ENCODE results near the gene NKIRAS2.

NKIRAS2 gene

DNA sequence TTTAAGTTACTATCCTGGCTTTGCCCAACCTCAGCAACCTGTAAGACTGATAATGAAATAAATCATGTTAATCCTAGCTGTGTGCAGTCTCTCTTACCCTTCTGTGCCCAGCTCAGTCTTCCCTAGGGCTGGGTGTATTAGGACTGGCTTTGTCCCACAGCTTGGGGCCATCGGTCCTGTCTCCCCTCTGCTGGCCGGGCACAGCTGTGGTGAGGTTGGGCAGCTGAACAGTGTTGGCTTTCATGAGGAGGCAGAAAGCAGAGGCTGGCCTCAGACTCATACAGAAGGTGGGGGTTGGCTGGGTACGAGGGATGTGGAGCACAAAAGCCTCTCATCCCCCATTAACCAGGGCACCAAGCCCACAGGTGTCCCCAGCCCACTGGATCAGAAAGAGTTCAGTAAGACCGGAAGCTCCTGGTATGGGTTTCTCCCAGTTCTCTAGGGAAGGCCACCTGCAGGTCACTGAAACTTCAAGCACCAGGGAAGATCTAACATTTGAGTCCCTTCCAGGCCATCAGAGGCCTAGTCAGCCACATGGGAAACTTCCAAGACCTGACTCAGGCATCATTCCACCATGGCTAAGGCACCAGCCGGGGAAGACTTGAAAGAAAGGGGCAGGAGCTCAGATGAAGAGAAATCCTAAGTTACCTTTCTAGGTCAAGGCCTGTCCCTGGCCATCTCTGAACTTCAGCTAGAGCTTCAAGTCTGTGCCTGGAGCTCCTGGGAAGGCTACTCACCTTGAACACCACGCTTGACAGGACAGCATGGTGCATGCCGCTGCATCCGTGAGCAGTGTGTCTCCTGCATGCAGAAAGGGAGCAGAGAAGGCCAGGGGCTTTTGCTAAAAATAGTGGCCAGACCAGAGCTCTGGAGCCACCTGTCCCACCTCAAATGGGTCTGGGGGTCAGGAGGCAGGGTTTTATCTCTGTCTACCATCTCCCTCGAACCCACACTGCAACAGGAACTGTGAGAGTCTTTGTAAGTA is 44.5 kb upstream of the NKIRAS2 start:
- Histone ChIP-seq H3K4me1 (peaks cover 50 to 76% (median 64%) of the 10 kb centered on the region in 10 experiments), H3K4me2 (peak overlapping the region in 2 of 11 experiments; percentile 54 to 60; a peak in 3 of 22 replicates), H3K27ac (peak overlapping the region in 5 of 11 experiments; percentile 15 to 65 (median 58); a peak in 7 of 22 replicates), H3K4me3 (no peak overlapping the region), H3K36me3 (peaks cover 90 to 100% (median 98%) of the 10 kb centered on the region in 11 experiments), H4K20me1 (peaks cover 57 to 88% (median 77%) of the 10 kb centered on the region in 11 experiments), H3K27me3 (no peaks in the 10 kb centered on the region), H3K9me3 (replicated peaks in 1 of 11) (no peaks in the 10 kb centered on the region), H3K9ac (peak overlapping the region in 4 of 11 experiments; percentile 17 to 52 (median 32); a peak in 8 of 22 replicates)
- TF ChIP-seq Cebpa-rat (IDR thresholded peaks at IDR 0.05): no peak

DNA sequence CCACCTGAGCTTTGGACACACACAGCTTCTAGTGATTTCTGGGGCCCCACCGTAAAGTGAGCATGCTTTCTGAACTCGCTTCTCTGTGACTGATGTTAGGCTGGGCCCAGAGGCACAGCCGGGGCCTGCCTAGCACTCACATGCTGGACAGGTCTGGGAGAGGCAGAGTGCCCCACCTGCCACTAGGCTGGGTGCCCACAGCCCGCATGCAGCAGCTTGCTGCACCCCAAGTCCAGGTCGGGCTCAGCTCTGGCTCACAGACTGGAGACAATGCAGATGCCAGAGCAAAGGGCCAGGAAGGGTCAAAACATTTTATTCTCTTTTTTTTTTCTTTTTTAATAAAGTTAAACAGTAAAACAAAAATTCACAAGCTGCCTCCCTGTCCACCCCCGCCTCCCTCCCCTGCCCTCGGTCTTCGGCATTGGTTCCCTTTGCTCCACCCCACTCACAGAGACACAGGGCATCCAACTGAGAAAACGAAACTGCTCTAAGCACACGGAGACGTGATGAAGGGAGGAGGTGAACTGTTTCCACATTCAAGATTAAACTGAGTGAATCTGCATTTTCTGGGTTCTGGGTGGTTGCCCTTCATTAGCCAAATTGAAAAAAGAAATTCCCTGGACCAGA is 43.6 kb upstream of the NKIRAS2 start:
- Histone ChIP-seq H3K27ac (peak overlapping the region in 8 of 11 experiments; percentile 29 to 69 (median 53); a peak in 17 of 22 replicates), H3K27me3 (no peaks in the 10 kb centered on the region), H3K9ac (peak overlapping the region in 10 of 11 experiments; percentile 26 to 70 (median 46); a peak in 17 of 22 replicates), H4K20me1 (peaks cover 49 to 87% (median 70%) of the 10 kb centered on the region in 11 experiments), H3K36me3 (peaks cover 94 to 100% (median 98%) of the 10 kb centered on the region in 11 experiments), H3K4me1 (peaks cover 41 to 68% (median 56%) of the 10 kb centered on the region in 10 experiments), H3K9me3 (replicated peaks in 1 of 11) (no peaks in the 10 kb centered on the region), H3K4me2 (peak overlapping the region; percentile 5 to 75 (median 46); a peak in 20 of 22 replicates), H3K4me3 (no peak overlapping the region)
- no peak for TF ChIP-seq Cebpa-rat (IDR thresholded peaks at IDR 0.05)

DNA sequence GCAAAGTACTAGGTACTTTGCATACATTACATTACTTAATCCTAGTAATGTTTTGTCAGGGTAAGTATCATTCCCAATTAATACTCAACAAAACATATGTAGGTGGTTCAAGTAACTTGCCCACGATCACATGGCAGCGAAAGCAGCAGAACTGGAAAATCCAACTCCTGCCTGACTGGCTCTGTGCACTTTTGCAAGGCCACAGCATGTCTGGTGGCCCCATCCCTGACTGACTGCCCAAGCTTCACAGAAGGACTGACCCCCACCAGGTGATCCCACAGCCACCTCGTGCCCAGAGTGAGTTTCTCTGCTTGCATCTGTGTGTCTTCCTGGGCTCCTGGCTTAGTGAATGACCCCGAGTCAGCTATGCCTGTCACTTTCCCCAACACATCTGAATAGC is 41.9 kb upstream of the NKIRAS2 start:
- no peak for TF ChIP-seq Cebpa-rat (IDR thresholded peaks at IDR 0.05)
- Histone ChIP-seq H3K27me3 (no peaks in the 10 kb centered on the region), H3K36me3 (peaks cover 96 to 100% (median 98%) of the 10 kb centered on the region in 11 experiments), H3K9me3 (replicated peaks in 1 of 11) (no peaks in the 10 kb centered on the region), H3K4me3 (no peak overlapping the region), H4K20me1 (peaks cover 32 to 78% (median 53%) of the 10 kb centered on the region in 11 experiments), H3K4me2 (no peak overlapping the region; a peak in 1 of 22 replicates), H3K9ac (peak overlapping the region in 2 of 11 experiments; percentile 34 to 44; a peak in 1 of 22 replicates), H3K4me1 (peaks cover 26 to 50% (median 39%) of the 10 kb centered on the region in 10 experiments), H3K27ac (no peak overlapping the region)

DNA sequence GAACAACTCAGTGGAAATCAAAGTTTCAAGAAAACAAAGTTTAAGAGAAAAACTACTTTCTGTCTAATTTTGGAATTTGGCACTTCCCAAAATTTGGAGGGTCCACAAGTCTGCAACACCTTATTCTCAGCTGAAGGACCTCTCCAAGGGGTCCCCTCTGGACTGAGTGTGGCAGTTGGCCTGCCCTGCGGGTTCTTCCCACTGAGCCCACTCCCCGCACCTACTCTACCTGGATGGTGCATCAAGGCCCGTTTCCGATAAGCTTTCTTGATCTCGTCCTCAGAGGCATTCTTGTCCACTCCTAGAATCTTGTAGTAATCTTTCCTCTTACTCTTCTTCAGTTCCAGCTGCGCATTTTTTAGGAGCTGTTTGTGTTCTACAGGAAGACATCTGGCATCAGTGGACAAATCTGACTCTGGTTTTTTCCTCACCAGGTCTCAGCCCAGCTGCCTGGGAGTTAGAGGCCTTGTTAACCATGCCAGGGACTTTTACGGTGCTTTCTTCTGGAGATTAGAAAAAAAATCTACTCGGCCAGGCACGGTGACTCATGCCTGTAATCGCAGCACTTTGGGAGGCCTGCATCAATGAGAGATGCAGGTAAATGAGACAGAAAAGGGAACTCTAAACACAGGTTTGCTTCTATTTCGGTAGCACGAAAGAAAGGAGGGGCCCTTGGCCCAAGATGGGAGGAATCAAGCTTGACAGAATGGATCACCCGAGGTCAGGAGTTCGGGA is 37.7 kb upstream of the NKIRAS2 start:
- Histone ChIP-seq H3K9ac (no peak overlapping the region), H3K4me1 (peaks cover under 1 to 12% (median 6%) of the 10 kb centered on the region in 10 experiments; a peak in 18 of 20 replicates), H3K4me2 (no peak overlapping the region), H3K27me3 (no peaks in the 10 kb centered on the region), H3K36me3 (peaks cover 96 to 100% (median 98%) of the 10 kb centered on the region in 11 experiments), H3K27ac (no peak overlapping the region), H3K9me3 (replicated peaks in 1 of 11) (no peaks in the 10 kb centered on the region), H4K20me1 (peaks cover 6 to 61% (median 18%) of the 10 kb centered on the region in 11 experiments; a peak in 16 of 22 replicates), H3K4me3 (no peak overlapping the region)
- no peak for TF ChIP-seq Cebpa-rat (IDR thresholded peaks at IDR 0.05)

DNA sequence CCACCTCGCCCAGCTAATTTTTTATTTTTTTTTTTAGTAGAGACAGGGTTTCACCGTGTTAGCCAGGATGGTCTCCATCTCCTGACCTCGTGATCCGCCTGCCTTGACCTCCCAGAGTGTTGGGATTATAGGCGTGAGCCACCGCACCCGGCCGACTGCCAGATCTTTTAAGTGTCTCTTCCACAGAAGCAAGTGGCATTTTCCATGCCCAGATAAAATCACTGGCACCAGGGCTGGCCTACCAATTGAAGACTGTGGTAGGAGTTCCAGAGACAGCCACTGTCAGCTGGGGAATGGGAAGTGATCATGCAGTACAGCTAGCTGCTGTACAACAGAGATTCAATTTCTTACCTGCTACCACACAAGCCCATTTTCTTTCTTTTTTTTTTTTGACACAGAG is 35.4 kb upstream of the NKIRAS2 start:
- Histone ChIP-seq H4K20me1 (peaks cover 3 to 67% (median 16%) of the 10 kb centered on the region in 11 experiments; a peak in 14 of 22 replicates), H3K36me3 (peaks cover 96 to 100% (median 99%) of the 10 kb centered on the region in 11 experiments), H3K27me3 (no peaks in the 10 kb centered on the region), H3K27ac (no peak overlapping the region), H3K9ac (no peak overlapping the region), H3K4me1 (peaks cover 0 to 23% (median 15%) of the 10 kb centered on the region in 10 experiments; a peak in 13 of 20 replicates), H3K9me3 (replicated peaks in 1 of 11) (no peaks in the 10 kb centered on the region), H3K4me2 (no peak overlapping the region), H3K4me3 (no peak overlapping the region)
- no peak for TF ChIP-seq Cebpa-rat (IDR thresholded peaks at IDR 0.05)

DNA sequence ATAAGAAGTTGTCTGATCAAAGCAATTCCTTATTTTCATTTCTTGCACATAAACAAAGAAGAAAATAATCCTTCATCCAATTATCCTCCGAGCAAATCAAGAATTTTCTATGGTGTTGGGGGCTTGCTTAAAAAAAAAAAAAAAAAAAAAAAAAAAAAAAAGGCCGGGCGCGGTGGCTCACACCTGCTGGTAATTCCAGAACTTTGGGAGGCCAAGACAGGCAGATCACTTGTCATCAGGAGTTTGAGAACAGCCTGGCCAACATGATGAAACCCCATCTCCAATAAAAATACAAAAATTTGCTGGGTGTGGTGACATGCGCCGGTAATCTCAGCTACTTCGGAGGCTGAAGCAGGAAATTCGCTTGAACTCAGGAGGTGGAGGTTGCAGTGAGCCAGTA is 34.0 kb upstream of the NKIRAS2 start:
- Histone ChIP-seq H4K20me1 (peaks cover 4 to 71% (median 18%) of the 10 kb centered on the region in 11 experiments; a peak in 15 of 22 replicates), H3K4me1 (peaks cover 0 to 29% (median 15%) of the 10 kb centered on the region in 10 experiments; a peak in 13 of 20 replicates), H3K36me3 (peaks cover 100% of the 10 kb centered on the region in 11 experiments), H3K4me3 (no peak overlapping the region), H3K27me3 (no peaks in the 10 kb centered on the region), H3K27ac (no peak overlapping the region), H3K9me3 (replicated peaks in 1 of 11) (no peaks in the 10 kb centered on the region), H3K9ac (no peak overlapping the region), H3K4me2 (no peak overlapping the region)
- no peak for TF ChIP-seq Cebpa-rat (IDR thresholded peaks at IDR 0.05)

DNA sequence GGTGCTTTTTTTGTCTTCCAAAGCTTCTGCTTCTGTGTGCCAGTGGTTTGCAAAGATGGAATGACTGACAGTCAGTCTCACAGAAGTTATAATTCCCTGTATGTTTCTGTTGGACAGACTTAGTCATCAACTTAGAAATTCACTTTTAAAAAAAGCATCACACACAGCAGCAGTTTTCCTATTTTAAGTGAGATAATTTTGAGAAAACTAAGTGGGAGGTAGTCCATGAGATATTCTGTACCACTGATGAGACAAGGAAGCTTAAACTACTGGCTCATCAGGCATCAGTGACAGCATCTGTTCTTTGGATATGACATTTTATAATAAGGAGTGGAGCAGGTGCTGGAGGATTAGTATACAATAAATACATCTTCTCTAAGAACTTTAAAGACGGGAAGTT is 33.3 kb upstream of the NKIRAS2 start:
- 0 out of 22 replicates have a peak overlapping the region, but pooled peaks of 1 of the 11 experiments have one; percentile 16 for H3K27ac ChIP-seq
- H3K36me3 ChIP-seq: peaks cover 100% of the 10 kb centered on the region in 11 experiments

DNA sequence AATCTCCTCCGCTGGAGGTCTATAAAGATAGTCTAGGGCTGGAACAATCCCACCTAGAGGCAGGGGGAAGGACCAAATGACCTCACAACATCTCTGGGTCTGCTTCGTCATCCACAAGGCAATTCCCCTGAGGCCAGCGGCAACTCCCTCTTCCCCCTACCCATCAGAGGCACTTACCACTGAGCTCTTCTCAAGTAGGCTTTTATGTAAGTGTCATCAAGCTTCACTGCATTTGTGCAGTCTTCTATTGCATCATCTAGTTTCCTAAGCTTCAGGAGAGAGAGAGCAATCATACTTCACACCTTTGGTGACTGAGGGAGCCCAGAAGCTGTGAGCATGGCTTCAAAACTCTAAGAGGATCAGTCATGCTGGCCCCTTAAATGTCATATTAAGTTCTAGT is 32.2 kb upstream of the NKIRAS2 start:
- H3K27me3 ChIP-seq: no peaks in the 10 kb centered on the region
- H3K9me3 ChIP-seq (replicated peaks in 1 of 11): no peaks in the 10 kb centered on the region
- no peak overlapping the region for H3K4me3 ChIP-seq
- TF ChIP-seq Cebpa-rat (IDR thresholded peaks at IDR 0.05): peak in 6 of 11 experiments; percentile 14 to 75 (median 30); a peak in 2 of 22 replicates
- peak overlapping the region in 6 of 11 experiments; percentile 38 to 51 (median 44); a peak in 10 of 22 replicates for H3K4me2 ChIP-seq
- peaks cover 0 to 29% (median 15%) of the 10 kb centered on the region in 10 experiments; a peak in 13 of 20 replicates for H3K4me1 ChIP-seq
- peak overlapping the region in 6 of 11 experiments; percentile 10 to 46 (median 22); a peak in 5 of 22 replicates for H3K27ac ChIP-seq
- peaks cover 100% of the 10 kb centered on the region in 11 experiments for H3K36me3 ChIP-seq
- H3K9ac ChIP-seq: 0 out of 22 replicates have a peak overlapping the region, but pooled peaks of 2 of the 11 experiments have one; percentile 3
- peaks cover 4 to 76% (median 21%) of the 10 kb centered on the region in 11 experiments; a peak in 16 of 22 replicates for H4K20me1 ChIP-seq

More for the DNA sequence above, 33.3 kb upstream of the NKIRAS2 start:
- Histone ChIP-seq H3K4me1 (peaks cover 0 to 29% (median 15%) of the 10 kb centered on the region in 10 experiments; a peak in 13 of 20 replicates), H3K9ac (no peak overlapping the region), H3K27me3 (no peaks in the 10 kb centered on the region), H3K4me3 (no peak overlapping the region), H4K20me1 (peaks cover 4 to 70% (median 18%) of the 10 kb centered on the region in 11 experiments; a peak in 16 of 22 replicates), H3K9me3 (replicated peaks in 1 of 11) (no peaks in the 10 kb centered on the region), H3K4me2 (no peak overlapping the region)
- no peak for TF ChIP-seq Cebpa-rat (IDR thresholded peaks at IDR 0.05)
